Psoas muscle (tissue), 8 donors: ENCODE data around the gene MTCP1. TPM values are rescaled to one million over a fixed set of nuclear protein-coding genes. Genes with fewer than 3 reads are reported as not detected.
A peak's percentile ranks its signal among the peaks of the same experiment; 100 is the strongest.

ENCODE experiments used
- ATAC-seq, 4 donors: fragments of 200-7000 bp; cut with Tn5 transposase; one replicate each; pipeline ENCODE4 v1.9.1; 2020; ENCODE audit warnings: moderate library complexity in 3 of 4, mild to moderate bottlenecking in 2 of 4
- DNase-seq, 2 donors: peaks; one replicate each; pipeline ENCODE4 v3.0.0-alpha.2; 2020
- H3K27ac ChIP-seq: fragments of 200-600 bp; one replicate; pipeline ENCODE4 v1.8.0; 2022
- H3K27me3 ChIP-seq, 3 donors: fragments of 200-600 bp in 1 of 3; one replicate each; pipeline versions ENCODE4 v1.6.1 to v1.8.0; 2013 to 2022; ENCODE audit warnings: low read length in 2 of 3, mild to moderate bottlenecking in 2 of 3, moderate library complexity in 1 of 3; ENCODE audit not compliant: insufficient read depth in 3 of 3
- H3K36me3 ChIP-seq, 2 donors: fragments of 200-600 bp in 1 of 2; one replicate each; pipeline versions ENCODE4 v1.6.1 to v1.8.0; 2013 to 2022; ENCODE audit warnings: low read depth in 1 of 2, mild to moderate bottlenecking in 1 of 2, moderate library complexity in 1 of 2; ENCODE audit not compliant: insufficient read depth in 1 of 2
- H3K4me1 ChIP-seq: fragments of 200-600 bp; one replicate; pipeline ENCODE4 v1.8.0; 2022
- H3K4me3 ChIP-seq: fragments of 200-600 bp; one replicate; pipeline ENCODE4 v1.8.0; 2022; ENCODE audit warnings: mild to moderate bottlenecking
- H3K9me3 ChIP-seq: fragments of 200-600 bp; one replicate; pipeline ENCODE4 v1.8.0; 2022
- CTCF ChIP-seq: fragments of 200-600 bp; IDR thresholded peaks from one replicate; pipeline ENCODE4 v1.8.0; 2022; ENCODE audit warnings: antibody characterized with exemption
- WGBS, 3 donors: extraction: QIAGEN DNeasy Blood & Tissue Kit; methylation state at CpG; one replicate each; pipeline versions ENCODE4 v1.1.6 to v1.1.7; 2013; 5-methylcytosine and 5-hydroxymethylcytosine counted together
- intact Hi-C, 2 donors: fragments of 100-400 bp; cut with DNase I; formaldehyde crosslinking; loops; one replicate each; pipeline versions ENCODE4 v1.11.0 to v1.14.2; 2022
- polyA plus RNA-seq, 3 donors: library from polyadenylated mRNA; stranded (reverse); fragments of 200-250 nt; gene quantifications; one replicate each; pipeline ENCODE4 v1.2.3, GENCODE V29; 2013
- total RNA-seq, 4 donors: library from RNA; stranded (reverse); fragmentation: NEBNext Ultra II Directional in 2 of 4; extraction: Animal tissue kit (Norgen Biotek cat#: 25700) in 2 of 4; gene quantifications; one replicate each; pipeline versions ENCODE4 v1.2.1 to v1.2.4, GENCODE V29; 2021 to 2023
- donor health status: healthy with polysubstance abuse.
- donor health status: DM: no; HTN: no; CAD: no; lungs with moderate emphysema.
- donor health status: Bipolar disorder and iron deficiency.
- donor health status: healthy.
- donor health status: DM: yes; HTN: yes; CAD: no.
- donor health status: DM: no; HTN: no; CAD: no.
- donor health status: DM: no; HTN: no; CAD: no.
- donor health status: DM: yes; HTN: yes; CAD: no.

MTCP1 gene
- total and polyA plus RNA-seq, 7 donors = 2.3 to 22.9 (median 10.5) TPM

DNA sequence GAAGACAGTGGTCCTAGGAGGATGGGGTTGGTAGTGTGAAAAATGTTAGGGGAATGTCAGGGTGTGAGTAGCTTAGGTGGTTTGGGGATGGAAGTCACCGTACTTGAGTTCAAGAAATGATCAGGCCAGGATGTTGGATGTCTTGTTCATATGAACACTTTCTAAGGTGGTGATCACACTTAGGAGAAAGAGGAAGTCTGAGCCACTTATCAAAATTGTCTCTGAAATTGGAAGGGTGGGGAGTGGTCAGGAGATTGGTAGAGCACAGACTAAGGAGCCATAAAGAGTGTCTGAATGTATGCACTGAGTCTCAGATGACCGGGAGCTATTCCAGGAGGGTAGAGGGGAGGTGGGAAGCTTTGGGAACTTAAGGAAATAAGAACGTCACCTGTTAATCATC is 17.3 kb downstream of the MTCP1 start:
- H3K9me3 ChIP-seq = no peaks in the 10 kb centered on the region
- no peaks in the 10 kb centered on the region for H3K27me3 ChIP-seq
- 56 to 86% (median 82%) methylated on average over 3 of the region's 3 CpGs for WGBS, 3 donors
- TF ChIP-seq CTCF = no peak
- H3K4me3 ChIP-seq = no peak overlapping the region
- peaks cover 0 to 32% of the 10 kb centered on the region in 2 donors for H3K36me3 ChIP-seq
- intact Hi-C loops = loop anchor here in 1 of 2 donors (10.0 kb wide), 1 partner anchor 69 kb away; no protein-coding TSS in a partner anchor
- DNase-seq (no peak), ATAC-seq (no peak)
- no peak overlapping the region for H3K27ac ChIP-seq
- H3K4me1 ChIP-seq = peaks cover 9% of the 10 kb centered on the region

GRCh38 chrX:155052738-155053498 is 18.0 kb downstream of the MTCP1 start:
- Histone ChIP-seq H3K4me1 (peaks cover 16% of the 10 kb centered on the region), H3K4me3 (no peak overlapping the region), H3K27me3 (no peaks in the 10 kb centered on the region), H3K27ac (peak overlapping the region; percentile 30), H3K36me3 (peaks cover 0 to 32% of the 10 kb centered on the region in 2 donors), H3K9me3 (no peaks in the 10 kb centered on the region)
- no peak for ATAC-seq
- intact Hi-C loops = loop anchor here in 1 of 2 donors (10.0 kb wide), 1 partner anchor 68 kb away; no protein-coding TSS in a partner anchor
- no peak for TF ChIP-seq CTCF
- WGBS, 3 donors = 76 to 91% (median 90%) methylated on average over 5 of the region's 5 CpGs
- DNase-seq = no peak

GRCh38 chrX:155048977-155049619 is 21.8 kb downstream of the MTCP1 start:
- intact Hi-C loops = no loop called here
- no peaks in the 10 kb centered on the region for H3K9me3 ChIP-seq
- H3K27me3 ChIP-seq = no peaks in the 10 kb centered on the region
- ATAC-seq = peak in 2 of 4 donors; percentile 49
- peak; percentile 19 to 49 for DNase-seq
- peak overlapping the region; percentile 81 for H3K27ac ChIP-seq
- 37 to 59% (median 40%) methylated on average over 7 to 9 of the region's 9 CpGs for WGBS, 3 donors
- H3K4me1 ChIP-seq = peaks cover 22% of the 10 kb centered on the region
- peaks cover 0 to 22% of the 10 kb centered on the region in 2 donors for H3K36me3 ChIP-seq
- no peak overlapping the region for H3K4me3 ChIP-seq
- peak; percentile 57 for TF ChIP-seq CTCF

- TF ChIP-seq CTCF = no peak
- ATAC-seq = peak; percentile 68 to 82 (median 70)
- DNase-seq = no peak
- peak overlapping the region; percentile 81 for H3K27ac ChIP-seq
- WGBS, 3 donors = 46 to 63% (median 47%) methylated on average over 5 of the region's 5 CpGs
- H3K4me3 ChIP-seq = peak overlapping the region; percentile 31
- no peaks in the 10 kb centered on the region for H3K9me3 ChIP-seq
- H3K36me3 ChIP-seq = peaks cover 0 to 6% of the 10 kb centered on the region in 2 donors
- H3K4me1 ChIP-seq = peaks cover 22% of the 10 kb centered on the region
- intact Hi-C loops = no loop called here
- H3K27me3 ChIP-seq = no peaks in the 10 kb centered on the region
These were observed 24.0 kb downstream of the MTCP1 start for GRCh38 chrX:155046811-155047528.
